HG02938 (cell line): Measurements from ENCODE around the gene GMNC.
A peak's percentile ranks its signal among the peaks of the same experiment; 100 is the strongest.
"Not testable (repeated sequence)": the region's sequence is repeated elsewhere in the genome, so short reads cannot be mapped to it uniquely, and the experiment has no call there.

ENCODE experiments used
- ATAC-seq: cut with Tn5 transposase; IDR thresholded peaks from one replicate; pipeline ENCODE4 v1.9.1; 2021; ENCODE audit warnings: mild to moderate bottlenecking, moderate library complexity; ENCODE audit not compliant: unreplicated experiment

GMNC gene

DNA sequence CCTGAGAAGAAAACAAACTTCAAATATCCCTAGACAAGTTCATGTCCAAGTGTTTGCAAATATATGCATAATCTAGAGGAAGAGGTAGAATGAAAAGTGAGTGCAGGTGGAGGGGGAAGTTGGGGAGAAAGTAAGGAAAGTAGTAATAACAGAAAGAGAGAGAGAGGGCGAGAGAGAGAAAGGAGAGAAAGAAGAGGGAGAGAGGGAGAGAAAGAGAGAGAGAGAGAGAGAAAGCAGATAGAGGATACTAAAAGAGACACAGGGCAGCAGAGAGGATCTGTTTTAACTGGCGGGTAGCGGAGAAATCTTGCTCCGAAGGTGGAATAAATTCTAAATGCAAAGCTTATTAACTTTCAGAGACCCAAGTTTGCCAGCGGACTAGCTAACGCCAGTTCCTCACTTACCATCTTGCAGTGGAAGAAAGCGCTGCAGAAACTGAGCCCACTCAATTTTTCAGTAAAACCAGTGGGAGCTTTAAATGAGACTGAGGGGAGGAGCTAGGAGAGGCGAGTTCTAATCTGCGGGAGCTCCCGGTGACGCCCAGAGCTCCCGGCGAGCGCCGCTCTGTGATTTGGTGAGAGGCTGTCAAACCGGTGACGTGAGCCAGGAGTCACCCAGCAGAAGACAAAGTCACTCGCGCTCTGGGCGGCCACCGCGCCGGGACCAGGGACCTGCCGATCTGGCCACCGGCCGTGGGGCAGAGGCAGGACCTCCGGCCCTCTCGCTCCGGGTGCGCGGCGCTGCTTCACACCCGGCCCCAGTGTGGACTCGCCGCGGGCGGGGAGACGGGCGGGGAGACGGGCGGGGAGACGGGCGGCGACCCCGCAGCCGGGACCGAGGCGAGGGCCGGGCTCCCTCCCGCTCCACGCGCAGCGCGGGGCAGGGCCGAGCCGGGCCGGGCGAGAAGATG, at the start of gene GMNC:
Gene GMNC, minus strand, starts transcription at position 486 of the 910 bp plus-strand sequence. Its CDS starts 79 bp downstream, at position 407.
- peak; percentile 85 for ATAC-seq

GRCh38 chr3:190911382-190911781, 48.9 kb upstream of the GMNC start:
- no peak for ATAC-seq

- ATAC-seq = no peak
Observed at GRCh38 chr3:190909908-190910307, 47.4 kb upstream of the GMNC start.

DNA sequence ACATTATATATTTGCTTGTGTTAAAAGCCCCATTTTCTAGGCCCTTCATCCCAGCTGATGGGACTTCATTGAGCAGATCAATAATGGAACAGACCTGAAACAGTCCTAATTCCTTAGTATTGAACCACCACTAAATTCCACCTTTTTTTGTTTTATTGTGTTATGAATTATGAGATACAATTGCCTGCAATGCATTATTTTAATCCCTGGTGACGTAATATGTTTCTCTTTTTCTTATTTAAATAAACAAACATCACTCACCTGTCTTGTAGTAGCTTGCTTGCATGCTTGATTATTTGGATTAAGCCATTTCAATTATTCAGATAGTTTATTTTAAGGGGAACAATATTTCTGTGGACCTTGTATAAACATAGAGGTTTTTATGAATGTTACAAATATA, 40.7 kb upstream of the GMNC start:
- no peak for ATAC-seq

DNA sequence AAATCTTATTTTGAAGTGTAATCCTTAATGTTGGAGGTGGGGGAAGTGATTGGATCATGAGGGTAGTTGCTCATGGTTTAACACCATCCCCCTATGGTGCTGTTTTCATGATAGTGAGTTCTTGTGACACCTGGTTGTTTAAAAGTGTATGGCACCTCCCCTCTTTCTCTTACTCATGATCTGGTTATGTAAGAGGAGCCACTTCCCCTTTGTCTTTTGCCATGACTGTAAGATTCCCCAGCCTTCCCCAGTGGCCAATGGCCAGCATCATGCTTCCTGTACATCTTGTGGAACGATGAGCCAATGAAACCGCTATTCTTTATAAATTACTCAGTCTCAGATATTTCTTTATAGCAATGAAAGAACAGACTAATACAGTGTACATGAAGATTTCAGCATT, 39.8 kb upstream of the GMNC start:
- no peak for ATAC-seq

- ATAC-seq = no peak
Observed at GRCh38 chr3:190892395-190892902, 30.0 kb upstream of the GMNC start.

DNA sequence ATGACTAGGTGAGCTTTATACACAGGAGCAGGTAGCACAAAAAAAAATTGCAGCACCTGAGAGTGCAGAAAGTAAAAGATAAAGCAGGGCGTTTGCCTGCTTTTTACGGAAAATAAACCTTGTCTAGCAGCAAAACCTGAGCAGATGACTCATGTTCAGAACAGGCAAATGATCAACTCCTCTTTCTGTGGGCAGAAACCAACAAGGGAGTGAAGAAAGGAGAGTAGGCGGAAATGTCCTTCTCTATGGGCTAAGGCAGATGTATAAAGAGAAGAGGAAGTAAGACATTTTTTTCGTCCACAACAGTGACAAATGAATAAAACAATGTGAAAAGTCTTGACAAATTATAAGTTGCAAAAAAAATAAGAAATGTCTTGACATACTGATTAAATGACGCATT, 24.5 kb upstream of the GMNC start:
- ATAC-seq = peak; percentile 76

- ATAC-seq = peak; percentile 61
Observed at GRCh38 chr3:190883973-190884832, 21.7 kb upstream of the GMNC start.

DNA sequence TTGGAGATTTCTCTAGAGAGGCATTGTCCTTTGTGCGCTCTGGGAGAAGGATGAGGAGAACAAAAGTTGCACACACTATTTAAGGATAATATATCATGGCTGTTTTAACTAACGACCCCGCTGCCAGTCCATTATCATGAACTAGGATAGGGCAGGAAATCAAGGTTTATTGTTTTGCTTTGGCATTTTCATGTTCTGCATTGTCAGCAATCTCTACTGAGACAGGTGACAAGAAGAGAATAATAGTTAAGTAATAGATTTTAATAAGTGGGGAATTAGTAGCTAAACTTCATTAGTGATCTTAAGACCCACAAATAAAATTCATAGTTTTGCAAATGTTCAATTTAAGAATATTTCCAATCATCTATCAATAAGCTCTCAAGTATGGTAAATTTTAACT, 20.6 kb upstream of the GMNC start:
- no peak for ATAC-seq

GRCh38 chr3:190877925-190878324, 15.4 kb upstream of the GMNC start:
- ATAC-seq = no peak

GRCh38 chr3:190876433-190876832, 13.9 kb upstream of the GMNC start:
- not testable (repeated sequence) for ATAC-seq

DNA sequence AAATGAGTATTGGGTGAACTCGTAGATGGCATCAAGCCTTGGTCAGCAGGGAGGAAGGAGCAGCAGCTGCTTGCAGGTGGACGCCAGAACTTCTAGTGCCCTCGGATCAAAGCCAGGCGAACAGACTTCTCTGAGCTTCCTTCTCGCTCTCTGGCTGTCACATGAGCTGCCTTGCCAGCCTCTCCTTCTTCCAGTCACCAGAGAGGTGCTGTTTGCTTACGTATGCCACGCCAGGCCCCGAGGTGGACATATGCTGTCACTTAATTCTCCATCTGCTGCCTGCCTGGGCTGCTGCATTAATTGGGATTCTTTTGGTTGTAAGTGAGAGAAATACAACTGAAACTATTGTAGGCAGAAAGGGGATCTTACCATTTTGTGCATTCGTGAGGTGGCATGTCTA, 12.6 kb upstream of the GMNC start:
- not testable (repeated sequence) for ATAC-seq

DNA sequence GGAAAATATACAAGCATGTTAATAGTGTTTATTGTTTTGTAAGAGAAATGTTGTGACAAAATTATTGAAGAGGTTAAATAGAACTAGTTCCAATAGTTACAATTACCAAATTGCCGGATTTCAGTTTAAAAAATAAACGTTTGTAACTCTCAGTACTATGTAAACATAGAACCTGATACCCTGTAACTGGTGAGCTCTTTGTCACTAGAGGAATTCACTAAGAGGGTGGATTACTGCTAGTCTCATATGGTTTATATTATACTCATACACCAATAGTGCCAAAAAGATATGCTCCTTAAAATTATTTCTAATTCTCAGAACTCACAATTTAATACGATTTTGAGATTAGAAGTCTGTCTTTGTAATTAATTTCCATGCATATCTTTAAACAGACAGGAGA, 7.6 kb upstream of the GMNC start:
- no peak for ATAC-seq

DNA sequence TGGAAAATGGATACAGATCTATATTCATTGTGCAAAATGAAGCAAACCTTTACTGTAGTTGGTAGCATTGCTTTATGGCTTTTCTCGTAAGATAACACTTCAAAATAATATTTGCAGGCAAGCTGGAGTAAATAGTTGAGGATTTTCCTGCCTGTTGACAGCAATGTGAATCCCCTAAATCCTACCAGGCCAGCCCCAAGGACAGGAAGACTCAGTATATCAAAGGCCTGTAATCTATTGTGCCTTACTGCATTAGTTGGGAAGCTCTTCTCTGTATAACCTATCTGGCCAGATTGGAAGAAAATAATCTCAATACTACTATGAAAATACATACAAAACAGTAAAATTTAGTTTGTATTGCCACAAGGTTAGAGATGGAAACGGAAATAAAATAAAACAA, 4.6 kb upstream of the GMNC start:
- no peak for ATAC-seq

- peak; percentile 36 for ATAC-seq
Observed at GRCh38 chr3:190865828-190866227, 3.3 kb upstream of the GMNC start.

GRCh38 chr3:190865419-190865818, 2.9 kb upstream of the GMNC start:
- ATAC-seq = peak; percentile 47

- ATAC-seq = no peak
Observed at GRCh38 chr3:190864002-190864401, 1.5 kb upstream of the GMNC start.

DNA sequence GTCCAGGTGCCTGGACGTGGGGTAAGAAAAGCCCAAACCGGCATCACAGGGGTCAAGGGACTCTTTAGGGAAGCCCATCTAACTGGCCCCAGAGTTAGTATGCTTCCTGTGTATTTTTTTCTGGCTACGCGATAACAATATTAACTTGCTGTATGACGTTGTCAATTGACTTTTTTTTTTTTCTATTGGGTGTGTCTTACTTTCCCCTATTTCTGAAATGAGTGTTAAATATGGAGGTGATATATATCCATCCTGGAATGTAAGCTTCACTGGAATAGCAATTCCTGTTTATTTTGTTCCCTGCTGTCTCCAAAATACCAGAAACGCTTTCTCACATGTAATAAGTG, 598 bp upstream of the GMNC start:
- ATAC-seq = peak; percentile 8

- ATAC-seq = no peak
Observed at GRCh38 chr3:190860521-190860920, 2.0 kb downstream of the GMNC start.

GRCh38 chr3:190855151-190855550, 7.3 kb downstream of the GMNC start:
- ATAC-seq = no peak

- ATAC-seq = no peak
Observed at GRCh38 chr3:190854062-190854461, 8.4 kb downstream of the GMNC start.

DNA sequence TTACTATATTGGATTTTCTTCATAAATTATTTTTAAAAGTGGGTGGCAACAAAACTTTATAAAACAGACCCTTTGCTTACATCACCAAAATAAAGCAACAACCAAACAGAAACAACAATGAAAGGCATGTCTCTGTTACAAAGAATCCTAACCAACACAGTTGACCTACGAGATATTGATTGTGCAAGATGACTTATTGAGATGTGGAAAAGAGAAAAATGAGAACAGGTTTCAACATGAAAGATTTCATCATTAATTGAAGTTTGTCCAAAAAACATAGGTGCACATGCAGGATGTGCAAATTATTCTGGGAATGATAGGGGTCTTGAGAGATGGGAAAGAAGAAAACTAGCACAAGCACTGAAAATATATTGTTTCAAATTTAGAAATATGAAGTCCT, 9.0 kb downstream of the GMNC start:
- ATAC-seq = no peak
